GM18519 (cell line): ENCODE data around the gene DCAF15.

Source experiments
- ATAC-seq: cut with Tn5 transposase; IDR thresholded peaks from one replicate; pipeline ENCODE4 v1.9.1; 2021; ENCODE audit warnings: mild to moderate bottlenecking, moderate library complexity; ENCODE audit not compliant: unreplicated experiment, low FRiP score

Gene DCAF15

DNA sequence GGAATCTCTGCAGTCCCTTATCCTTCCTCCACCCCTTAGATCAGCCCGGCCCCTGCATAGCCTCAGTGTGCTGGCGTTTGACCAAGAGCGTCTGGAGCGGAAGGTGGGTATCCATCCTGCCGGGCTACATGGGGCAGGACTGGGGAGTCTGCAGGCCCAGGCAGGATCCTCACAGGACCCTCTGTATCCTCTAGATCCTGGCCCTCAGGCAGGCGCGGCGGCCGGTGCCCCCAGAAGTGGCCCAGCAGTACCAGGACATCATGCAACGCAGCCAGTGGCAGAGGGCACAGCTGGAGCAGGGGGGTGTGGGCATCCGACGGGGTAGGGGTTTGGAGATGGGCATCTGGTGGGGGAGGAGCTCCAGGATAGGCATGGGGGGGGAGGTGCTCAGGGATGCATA is 23.0 kb upstream of the DCAF15 start:
- no peak for ATAC-seq

DNA sequence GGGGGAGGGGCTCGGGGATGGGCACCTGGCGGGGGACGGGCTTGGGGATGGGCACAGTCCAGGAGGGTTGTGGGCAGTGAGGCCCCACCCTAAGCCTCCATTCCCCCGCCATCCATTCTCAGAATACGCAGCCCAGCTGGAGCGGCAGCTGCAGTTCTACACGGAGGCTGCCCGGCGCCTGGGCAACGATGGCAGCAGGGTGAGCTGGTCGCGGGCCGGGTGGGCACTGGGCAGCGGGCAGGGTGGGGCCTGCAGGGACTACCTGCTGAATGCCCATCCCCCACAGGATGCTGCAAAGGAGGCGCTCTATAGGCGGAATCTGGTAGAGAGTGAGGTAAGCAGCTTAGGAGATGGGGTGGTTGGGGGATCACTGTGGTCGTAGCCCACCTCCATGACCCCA is 22.4 kb upstream of the DCAF15 start:
- ATAC-seq = no peak

DNA sequence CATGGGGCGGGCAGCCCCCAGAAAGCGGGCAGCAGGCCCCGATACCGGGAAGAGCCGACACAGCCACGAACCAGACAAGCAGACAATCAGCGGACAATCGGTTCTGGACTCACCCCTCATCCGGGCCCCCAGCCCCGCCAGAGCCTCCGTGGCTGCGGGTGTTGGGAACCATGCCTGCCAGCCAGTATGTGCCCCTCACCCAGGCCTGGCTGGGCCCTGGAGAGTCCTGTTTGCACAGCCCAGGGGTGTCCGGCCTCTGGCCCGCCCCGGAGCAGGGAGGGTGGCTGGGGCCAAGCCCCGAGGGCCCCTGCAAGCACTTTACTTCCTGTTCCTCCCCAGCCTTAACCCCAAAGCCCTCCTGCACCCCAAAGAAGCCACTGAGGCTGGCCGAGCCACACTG is 21.9 kb upstream of the DCAF15 start:
- no peak for ATAC-seq

DNA sequence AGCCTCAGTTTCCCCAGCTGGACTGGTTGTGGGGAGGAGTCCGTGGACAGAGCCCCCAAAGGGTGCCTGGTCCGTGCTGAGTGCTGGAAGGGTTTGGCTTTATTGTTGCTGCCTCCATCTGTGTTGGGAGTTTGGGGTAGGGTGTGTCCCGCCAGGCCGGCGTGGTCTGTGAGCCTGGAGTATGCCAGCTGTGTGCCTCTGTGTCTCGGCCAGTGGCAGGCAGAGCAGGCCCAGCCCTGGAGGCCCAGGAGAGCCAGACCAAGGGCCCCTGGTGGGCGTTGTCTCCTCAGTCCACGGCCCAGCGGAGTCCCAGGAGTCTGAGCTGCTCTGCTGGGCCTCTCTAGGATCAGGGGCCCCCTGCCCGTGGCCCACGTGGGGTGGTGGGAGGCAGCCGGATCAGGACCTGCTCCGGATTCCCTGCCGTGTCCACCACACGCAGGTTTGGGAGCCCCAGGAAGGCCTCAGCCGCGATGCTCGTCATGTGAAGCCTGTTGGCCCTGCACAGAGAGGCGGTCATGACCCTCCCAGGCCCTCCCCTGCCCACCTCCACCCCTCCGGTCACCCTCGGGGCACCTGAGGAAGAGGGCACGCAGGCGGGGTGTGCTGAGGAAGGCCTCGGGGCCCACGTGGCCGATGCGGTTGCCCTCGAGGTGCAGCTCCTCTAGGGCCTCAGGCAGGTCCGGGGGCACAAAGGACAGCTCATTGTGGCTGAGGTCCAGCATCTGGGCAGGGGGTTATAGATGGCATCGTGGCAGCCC is 20.7 kb upstream of the DCAF15 start:
- ATAC-seq = no peak

DNA sequence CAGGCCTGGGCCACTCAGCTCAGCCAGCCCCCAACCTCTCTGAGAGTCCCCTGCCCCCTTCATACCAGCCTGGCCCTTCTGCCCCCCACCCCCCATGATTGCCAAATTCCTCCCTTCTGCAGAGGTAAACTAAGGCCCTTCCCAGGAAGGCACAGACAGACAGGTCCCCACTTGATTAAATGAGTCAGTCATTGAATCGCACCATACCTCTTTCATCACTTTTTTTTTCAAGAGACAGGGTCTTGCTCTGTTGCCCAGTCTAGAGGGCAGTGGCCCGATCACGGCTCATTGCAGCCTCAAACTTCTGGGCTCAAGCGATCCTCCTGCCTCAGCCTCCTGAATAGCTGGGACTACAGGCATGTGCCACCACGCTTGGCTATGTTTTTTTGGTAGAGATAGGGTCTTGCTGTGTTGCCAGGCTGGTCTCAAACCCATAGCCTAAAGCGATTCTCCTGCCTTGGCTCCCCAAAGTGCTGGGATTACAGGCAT is 20.1 kb upstream of the DCAF15 start:
- no peak for ATAC-seq

DNA sequence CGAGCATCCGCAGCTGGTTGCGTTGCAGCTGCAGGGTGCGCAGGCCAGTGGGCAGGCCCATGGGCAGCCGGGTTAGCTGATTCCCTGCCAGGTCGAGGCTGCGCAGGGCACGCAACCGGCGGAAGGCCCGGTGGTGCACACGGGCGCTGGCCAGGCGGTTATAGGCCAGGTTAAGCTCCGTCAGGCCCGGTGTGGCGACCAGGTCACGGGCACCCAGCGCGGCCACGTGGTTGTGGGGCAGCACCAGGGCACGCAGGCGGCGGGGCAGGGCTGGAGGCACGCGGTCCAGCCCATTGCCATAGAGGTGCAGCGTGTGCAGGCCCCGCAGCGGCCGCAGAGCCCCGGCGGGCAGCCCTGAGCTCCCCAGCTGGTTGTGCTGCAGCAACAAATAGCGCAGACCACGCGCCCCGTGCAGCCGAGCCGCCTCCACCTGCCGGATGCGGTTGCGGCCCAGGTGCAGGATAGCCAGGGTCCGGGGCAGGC is 19.4 kb upstream of the DCAF15 start:
- ATAC-seq = no peak

DNA sequence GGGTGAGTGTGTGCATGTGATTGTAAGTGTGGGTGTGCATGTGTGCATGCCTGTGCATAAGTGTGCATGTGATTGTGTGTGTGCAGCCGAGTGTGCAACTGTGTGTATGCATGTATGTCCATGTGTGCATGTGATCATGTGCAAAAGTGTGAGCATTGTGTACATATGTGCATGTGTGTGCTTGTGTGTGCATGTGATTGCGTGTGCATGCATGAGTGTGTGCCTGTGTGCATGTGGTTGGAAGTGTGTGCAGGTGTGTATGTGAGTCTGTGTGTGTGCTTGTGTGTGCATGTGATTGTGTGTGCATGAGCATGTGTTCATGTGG is 17.6 kb upstream of the DCAF15 start:
- ATAC-seq = no peak

DNA sequence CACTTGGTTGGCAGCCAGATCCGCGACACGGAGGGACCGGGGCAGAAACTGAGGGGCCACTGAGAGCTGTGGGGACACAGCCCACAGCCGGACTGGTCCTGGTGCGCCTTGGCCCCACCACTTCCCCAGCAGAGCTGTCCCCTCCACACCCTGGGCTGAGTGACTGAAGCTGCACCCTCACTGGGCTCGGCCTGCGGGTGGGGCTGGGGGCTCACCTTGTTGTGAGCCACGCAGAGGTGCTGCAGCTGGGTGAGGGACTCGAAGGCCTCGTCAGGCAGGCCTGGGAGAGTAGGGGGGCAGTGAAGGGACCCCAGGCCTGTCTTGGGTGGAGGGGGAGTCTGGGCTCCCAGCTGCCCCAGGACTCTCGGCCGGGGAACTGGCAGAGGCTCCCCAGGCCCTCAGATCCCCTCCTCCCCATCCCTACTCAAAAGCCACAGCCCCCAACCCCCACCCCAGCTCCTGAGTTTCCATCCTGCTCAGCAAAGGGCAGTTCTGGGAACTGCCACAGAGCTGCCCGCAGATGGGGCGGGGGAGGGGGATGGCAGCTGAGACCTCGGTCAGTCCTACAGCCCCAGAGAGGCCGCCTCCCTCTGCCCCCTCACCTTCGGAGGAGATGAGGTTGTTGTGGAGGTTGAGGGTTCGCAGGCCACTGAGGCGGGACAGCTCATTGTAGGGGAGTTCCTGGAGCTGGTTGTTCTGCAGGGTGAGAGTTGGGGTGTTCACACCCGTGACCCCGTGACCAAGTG is 16.4 kb upstream of the DCAF15 start:
- no peak for ATAC-seq

DNA sequence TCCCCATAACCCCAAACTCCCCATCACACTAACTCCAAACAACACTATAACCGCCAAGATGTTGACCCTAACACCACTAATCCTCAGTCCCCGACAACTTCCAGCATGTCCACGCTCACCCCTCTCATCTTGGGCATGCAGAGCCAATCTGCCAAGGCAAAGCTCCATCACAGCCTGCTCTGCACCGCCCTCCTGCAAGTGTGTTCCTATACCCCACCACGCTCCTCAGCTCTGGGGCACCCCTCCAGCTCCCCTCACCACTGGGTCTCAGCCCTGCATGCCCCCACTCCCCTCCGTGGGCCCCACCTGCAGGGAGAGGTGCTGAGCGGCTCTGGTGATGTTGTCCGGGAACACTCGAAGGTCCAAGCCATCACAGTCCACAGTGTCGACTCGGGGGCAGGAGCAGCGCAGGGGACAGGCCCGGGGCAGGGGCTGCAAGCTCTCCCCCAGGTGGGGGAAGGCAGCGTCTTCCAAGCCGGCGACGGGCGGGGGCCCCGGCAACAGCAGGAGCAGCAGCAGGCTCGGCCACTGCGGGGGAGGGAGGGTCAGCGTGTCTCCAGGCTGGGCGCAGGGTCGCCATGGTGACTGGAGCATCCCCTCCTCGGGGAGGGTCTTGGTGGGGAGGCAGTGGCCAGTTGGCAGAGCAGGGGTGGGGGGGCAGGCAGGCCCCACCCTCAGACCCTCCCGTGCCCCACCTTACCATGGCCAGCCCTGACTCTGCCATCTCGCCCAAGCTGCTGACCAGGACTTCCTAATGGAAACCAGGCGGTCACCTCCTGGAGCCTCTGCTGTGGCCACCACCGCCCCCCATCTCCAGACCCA is 14.6 kb upstream of the DCAF15 start:
- no peak for ATAC-seq

DNA sequence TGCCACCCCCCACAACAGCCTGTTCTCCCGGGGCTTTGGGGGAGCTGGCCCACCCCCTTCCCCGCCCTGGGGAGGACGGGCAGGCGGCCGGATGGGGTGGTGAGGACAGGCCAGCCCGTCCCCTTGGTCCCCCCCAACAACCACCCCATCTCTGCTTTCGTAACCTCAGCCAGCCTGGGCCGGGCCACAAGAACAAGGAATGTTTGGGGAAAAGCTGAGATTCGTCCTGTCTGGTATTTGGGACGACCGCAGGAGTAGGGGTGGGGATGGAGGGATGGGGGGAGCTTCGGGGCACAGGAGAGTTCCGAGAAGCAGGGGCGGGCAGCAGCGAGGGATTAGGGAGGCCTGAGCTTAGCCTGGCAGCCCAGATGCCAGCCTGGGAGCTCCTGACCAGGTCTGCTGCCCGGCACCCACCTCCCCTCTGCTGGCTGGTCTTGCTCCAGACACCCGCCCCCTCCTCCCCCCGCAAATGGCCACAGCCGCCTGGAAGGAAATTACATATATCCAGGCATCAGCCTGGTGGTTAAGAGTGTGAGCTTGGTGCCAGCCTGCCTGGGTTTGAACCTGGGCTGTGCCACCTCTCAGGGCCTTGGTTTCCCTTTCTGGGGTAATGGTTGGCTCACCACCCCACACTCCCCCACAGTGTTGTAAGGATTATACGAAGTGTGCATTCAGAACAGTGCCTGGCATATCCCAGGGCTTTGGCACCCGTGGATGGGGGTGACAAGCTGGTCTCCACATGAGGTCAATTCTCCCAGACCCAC is 13.8 kb upstream of the DCAF15 start, which contains the start of gene PODNL1:
Gene PODNL1, minus strand, starts transcription at position 117 of the 764 bp plus-strand sequence. CDS start 236 bp downstream, outside the sequence.
- no peak for ATAC-seq

DNA sequence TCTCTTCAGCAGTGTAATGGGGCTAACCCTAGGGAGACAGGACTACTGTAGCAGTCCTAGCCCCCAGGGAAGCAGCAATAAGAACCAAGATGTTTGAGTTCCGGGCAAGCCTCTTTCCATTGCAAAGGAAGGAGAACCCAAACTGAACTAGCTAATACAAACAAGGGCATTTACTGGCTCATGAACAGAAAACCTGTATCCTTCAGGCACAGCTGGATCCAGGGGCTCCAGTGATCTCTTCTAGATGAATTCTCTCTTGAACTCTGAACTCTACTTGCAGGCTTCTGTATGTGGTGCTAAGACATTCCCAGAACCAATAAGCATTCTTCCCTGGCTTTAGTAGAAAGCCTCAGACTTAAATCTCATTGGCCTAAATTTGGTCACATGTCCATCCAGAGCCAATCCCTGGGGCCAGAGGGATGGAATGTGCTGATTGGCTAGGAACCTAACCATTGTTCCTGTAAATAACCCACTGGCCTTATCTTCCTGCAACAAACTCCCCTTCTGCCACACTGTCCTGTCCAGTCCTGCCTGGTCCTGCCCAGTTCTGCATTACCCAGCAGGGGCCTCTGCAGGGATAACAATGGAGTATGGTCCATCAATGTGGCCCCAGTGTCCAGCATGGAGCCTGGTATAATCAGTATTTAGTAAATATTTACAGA is 10.2 kb upstream of the DCAF15 start:
- ATAC-seq = no peak

DNA sequence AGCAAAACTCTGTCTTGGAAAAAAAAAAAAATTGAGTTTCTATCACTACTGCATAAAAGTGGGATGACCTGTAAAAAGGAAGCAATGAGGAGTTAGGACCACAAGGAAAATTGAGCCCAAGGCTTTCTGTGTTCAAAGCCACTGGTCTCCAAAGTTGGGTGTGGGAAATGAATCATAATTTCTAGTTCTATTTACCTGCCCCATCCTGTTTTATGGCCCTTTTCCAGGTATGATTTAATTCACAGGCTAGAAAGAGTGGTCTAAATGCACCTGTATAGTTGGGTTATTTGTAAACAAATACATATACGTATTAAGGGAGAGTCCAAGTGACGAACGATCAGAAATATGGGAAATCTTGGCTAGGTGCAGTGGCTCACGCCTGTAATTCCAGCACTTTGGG is 5.9 kb upstream of the DCAF15 start:
- no peak for ATAC-seq

DNA sequence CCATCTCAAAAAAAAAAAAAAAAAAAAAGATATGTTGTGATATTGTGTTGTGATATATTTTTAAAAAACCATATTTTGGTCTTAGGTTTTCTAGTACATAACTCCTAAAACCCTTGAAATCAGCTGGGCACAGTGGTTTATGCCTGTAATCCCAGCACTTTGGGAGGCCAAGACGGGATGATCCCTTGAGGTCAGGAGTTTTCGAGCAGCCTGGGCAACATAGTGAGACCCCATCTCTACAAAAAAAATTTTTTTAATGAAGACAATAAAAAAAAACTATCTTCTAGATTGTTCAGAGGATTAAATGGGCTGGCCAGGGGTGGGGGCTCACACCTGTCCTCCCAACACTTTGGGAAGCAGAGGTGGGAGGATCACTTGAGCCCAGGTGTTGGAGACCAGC is 1.3 kb upstream of the DCAF15 start:
- no peak for ATAC-seq

DNA sequence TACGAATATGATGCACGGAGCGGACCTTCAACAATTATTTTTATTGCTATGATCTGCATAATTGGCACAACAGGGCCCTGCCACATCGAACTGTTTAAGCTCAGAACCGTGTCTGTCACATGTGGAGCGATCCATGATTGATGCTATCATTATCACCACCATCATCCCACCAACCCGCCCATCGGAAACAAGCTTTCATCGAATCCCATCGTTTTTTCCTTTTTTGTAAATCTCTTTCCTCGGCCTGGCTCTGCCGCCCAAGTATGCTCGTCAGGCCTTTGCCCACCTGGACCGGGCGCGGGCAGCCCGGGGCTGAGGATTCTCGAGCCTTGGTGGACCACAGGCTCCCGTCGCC is 533 bp upstream of the DCAF15 start:
- ATAC-seq = peak; percentile 5

DNA sequence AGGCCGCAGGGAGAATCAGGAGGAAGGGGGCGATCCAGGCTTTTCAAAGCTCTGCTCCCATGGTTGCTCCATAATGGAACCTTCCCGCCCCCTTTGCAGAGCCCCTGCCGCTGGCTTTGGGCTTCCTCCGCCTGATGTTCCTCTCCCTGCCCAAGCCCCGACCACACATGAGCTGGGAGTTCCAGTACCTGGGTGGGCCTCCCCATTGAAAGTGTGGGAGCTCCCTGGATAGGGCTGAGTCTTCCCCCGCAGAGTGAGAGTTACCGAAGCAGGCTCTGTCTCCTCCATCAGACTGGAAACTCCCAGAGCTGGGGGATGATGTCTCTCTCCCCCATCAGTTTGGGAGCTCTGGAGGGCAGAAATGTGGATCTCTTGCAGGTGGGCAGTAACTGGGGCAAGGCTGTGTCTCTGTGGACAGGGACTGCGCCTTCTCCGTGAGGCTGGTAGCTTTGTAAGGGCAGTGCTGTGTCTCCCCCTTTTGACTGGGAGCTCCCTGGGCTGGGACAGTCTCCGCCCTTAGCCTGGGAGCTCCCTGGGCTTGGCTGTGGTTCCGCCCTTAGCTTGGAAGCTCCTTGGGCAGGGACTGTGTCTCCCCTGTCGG is 722 bp downstream of the DCAF15 start:
- no peak for ATAC-seq

DNA sequence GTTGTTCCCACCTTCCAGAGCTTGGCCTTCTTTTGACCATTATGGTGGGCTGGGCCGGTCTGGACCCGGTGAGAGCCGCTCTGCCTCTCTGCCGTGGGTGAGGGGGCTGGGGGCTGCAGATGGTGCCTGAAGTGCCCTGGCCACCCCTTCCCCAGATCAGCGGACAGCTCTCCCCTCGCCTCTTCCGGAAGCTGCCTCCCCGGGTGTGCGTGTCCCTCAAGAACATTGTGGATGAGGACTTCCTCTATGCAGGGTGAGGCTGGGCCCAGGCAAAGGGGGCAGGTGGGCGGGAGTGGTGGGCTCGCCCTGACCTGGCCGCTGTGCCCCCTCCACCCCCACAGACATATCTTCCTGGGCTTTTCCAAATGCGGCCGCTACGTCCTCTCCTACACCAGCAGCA is 1.9 kb downstream of the DCAF15 start:
- ATAC-seq = no peak

DNA sequence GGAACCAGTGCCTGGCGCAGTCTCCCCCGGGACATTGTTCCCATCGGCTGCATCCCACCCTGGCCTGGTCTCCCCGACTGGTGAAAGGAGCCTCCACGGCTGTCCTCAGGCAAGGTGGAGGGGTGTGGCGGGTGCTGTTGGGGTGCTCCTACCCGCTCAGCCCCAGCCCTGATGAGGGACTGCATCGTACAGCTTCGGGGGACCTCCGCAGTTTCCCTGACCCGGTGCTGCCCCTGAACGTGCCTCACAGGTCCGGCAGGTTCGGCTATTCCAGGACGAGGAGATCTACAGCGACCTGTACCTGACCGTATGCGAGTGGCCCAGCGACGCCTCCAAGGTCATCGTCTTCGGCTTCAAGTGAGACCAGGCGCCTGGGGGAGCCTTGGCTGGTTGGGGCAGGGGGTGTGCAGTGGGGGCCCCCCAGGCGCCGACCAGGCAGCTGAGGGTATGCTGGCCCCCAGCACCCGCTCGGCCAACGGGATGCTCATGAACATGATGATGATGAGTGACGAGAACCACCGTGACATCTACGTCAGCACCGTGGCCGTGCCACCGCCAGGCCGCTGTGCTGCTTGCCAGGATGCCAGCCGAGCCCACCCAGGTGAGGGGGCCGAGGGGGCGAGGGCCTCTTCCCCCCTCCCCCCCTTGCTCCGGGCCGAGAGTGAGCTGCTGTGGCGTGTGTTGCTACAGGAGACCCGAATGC is 3.5 kb downstream of the DCAF15 start:
- ATAC-seq = no peak

DNA sequence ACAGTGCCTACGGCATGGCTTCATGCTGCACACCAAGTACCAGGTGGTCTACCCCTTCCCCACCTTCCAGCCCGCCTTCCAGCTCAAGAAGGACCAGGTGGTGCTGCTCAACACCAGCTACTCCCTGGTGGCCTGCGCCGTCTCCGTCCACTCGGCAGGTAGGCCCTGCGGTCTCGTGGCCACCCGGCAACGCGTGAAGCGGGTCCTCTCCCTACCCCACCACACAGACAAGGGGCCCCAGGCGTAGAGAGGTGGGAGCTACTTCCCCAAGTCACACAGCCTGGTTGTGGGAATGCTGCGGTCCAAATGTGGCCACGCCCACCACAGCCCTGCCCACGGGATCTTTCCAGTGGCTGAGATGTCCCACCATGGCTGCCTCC is 4.0 kb downstream of the DCAF15 start:
- ATAC-seq = no peak

DNA sequence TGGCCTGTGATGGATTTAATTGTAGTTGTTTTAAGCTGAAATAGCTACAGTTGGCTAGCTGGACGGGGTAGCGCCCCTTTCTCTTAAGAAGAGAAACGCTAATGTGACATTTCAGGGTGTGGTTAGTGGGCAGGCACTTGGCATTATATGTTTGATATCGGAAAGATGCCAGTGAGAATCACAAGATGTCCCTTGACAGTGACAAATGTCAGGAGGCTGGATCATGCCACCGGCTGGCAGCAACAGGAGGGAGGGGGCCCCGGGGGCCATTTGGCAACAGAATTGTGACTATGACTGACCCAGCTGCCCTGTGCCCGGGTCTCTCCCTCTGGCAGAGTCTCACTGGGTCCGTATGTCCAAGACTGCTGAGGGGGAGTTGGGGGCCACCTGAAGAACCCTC is 4.7 kb downstream of the DCAF15 start:
- ATAC-seq = no peak
